Liver (tissue), 9 donors: Measurements from ENCODE around the gene TRAT1. TPM values are rescaled to one million over a fixed set of nuclear protein-coding genes. Genes with fewer than 3 reads are reported as not detected.

ENCODE experiments used
- DNase-seq: peaks from one replicate; pipeline ENCODE4 v3.0.0-alpha.2; 2017; ENCODE audit warnings: low spot score
- H3K27ac ChIP-seq, 2 donors: one replicate each; pipeline ENCODE4 v1.7.0; 2013; ENCODE audit warnings: inconsistent platforms in 2 of 2, low read length in 2 of 2, control low read depth in 1 of 2, low read depth in 1 of 2, mild to moderate bottlenecking in 1 of 2
- H3K27me3 ChIP-seq, 4 donors: one replicate each; pipeline versions ENCODE4 v1.6.1 to v1.7.0; 2013; ENCODE audit warnings: low read length in 3 of 4, inconsistent platforms in 1 of 4, mild to moderate bottlenecking in 1 of 4, moderate library complexity in 1 of 4; ENCODE audit not compliant: control insufficient read depth in 4 of 4, insufficient read depth in 4 of 4
- H3K36me3 ChIP-seq, 4 donors: one replicate each; pipeline versions ENCODE4 v1.6.1 to v1.7.0; 2013; ENCODE audit warnings: low read length in 3 of 4, mild to moderate bottlenecking in 3 of 4, low read depth in 1 of 4, moderate library complexity in 1 of 4; ENCODE audit not compliant: control insufficient read depth in 4 of 4, insufficient read depth in 3 of 4
- H3K4me1 ChIP-seq, 4 donors: one replicate each; pipeline versions ENCODE4 v1.6.1 to v1.7.0; 2013; ENCODE audit warnings: low read length in 3 of 4, mild to moderate bottlenecking in 3 of 4, moderate library complexity in 1 of 4; ENCODE audit not compliant: control insufficient read depth in 4 of 4, insufficient read depth in 4 of 4
- H3K4me3 ChIP-seq, 3 donors: one replicate each; pipeline versions ENCODE4 v1.6.1 to v1.7.0; 2013; ENCODE audit warnings: low read length in 3 of 3, control low read depth in 1 of 3, low read depth in 1 of 3, mild to moderate bottlenecking in 1 of 3
- H3K9ac ChIP-seq, 2 donors: one replicate each; pipeline ENCODE4 v1.7.0; 2013; ENCODE audit warnings: low read length in 2 of 2, mild to moderate bottlenecking in 2 of 2, moderate library complexity in 2 of 2, control low read depth in 1 of 2, low read depth in 1 of 2
- H3K9me3 ChIP-seq, 4 donors: one replicate each; pipeline versions ENCODE4 v1.6.1 to v1.7.0; 2013; ENCODE audit warnings: low read length in 3 of 4; ENCODE audit not compliant: control insufficient read depth in 4 of 4
- EGR1 ChIP-seq, 2 donors: IDR thresholded peaks; 2 replicates each; pipeline ENCODE4 v1.6.1; 2016 to 2018; ENCODE audit warnings: antibody characterized with exemption in 2 of 2, low read depth in 2 of 2
- FOXA1 ChIP-seq: IDR thresholded peaks from 2 replicates; pipeline ENCODE4 v1.6.1; 2016; ENCODE audit warnings: antibody characterized with exemption
- GABPA ChIP-seq, 2 donors: IDR thresholded peaks in 1 of 2; conservative IDR thresholded peaks in 1 of 2; 2 replicates each; pipeline ENCODE4 v1.6.1; 2016; ENCODE audit warnings: antibody characterized with exemption in 2 of 2, mild to moderate bottlenecking in 1 of 2, moderate library complexity in 1 of 2
- HNF4A ChIP-seq, 2 donors: conservative IDR thresholded peaks; 2 replicates each; pipeline ENCODE4 v1.6.1; 2016; ENCODE audit warnings: antibody characterized with exemption in 2 of 2, mild to moderate bottlenecking in 2 of 2
- HNF4G ChIP-seq: IDR thresholded peaks from 2 replicates; pipeline ENCODE4 v1.6.1; 2016; ENCODE audit warnings: antibody characterized with exemption
- JUND ChIP-seq, 2 donors: IDR thresholded peaks; 2 replicates each; pipeline ENCODE4 v1.6.1; 2016; ENCODE audit warnings: antibody characterized with exemption in 2 of 2
- MAX ChIP-seq: IDR thresholded peaks from 2 replicates; pipeline ENCODE4 v1.6.1; 2016; ENCODE audit warnings: antibody characterized with exemption
- NR2F2 ChIP-seq: IDR thresholded peaks from 2 replicates; pipeline ENCODE4 v1.6.1; 2016; ENCODE audit warnings: antibody characterized with exemption
- RAD21 ChIP-seq, 2 donors: IDR thresholded peaks; 2 replicates each; pipeline ENCODE4 v1.6.1; 2016; ENCODE audit warnings: antibody characterized with exemption in 2 of 2, mild to moderate bottlenecking in 2 of 2
- RXRA ChIP-seq, 2 donors: IDR thresholded peaks; 2 replicates each; pipeline ENCODE4 v1.6.1; 2017 to 2018; ENCODE audit warnings: antibody characterized with exemption in 2 of 2, mild to moderate bottlenecking in 1 of 2
- SP1 ChIP-seq: IDR thresholded peaks from 2 replicates; pipeline ENCODE4 v1.6.1; 2018; ENCODE audit warnings: antibody characterized with exemption, mild to moderate bottlenecking
- TAF1 ChIP-seq: conservative IDR thresholded peaks from 2 replicates; pipeline ENCODE4 v1.6.1; 2016; ENCODE audit warnings: antibody characterized with exemption, mild to moderate bottlenecking
- WGBS: extraction: QIAGEN DNeasy Blood & Tissue Kit; methylation state at CpG from one replicate; pipeline ENCODE4 v1.1.7; 2013; 5-methylcytosine and 5-hydroxymethylcytosine counted together
- polyA plus RNA-seq, 2 donors: library from polyadenylated mRNA; stranded (reverse) in 1 of 2; unstranded in 1 of 2; fragments of 200-250 nt in 1 of 2; fragments of >200 nt in 1 of 2; fragmentation: Nextera tagmentation in 1 of 2; extraction: Ambion mirVana in 1 of 2; gene quantifications; one replicate each; pipeline versions ENCODE4 v1.2.1 to v1.2.3, GENCODE V29; 2013 to 2015
- total RNA-seq, 2 donors: library from RNA; depleted of rRNA; stranded (reverse); fragments of >200 nt; gene quantifications; one replicate each; pipeline ENCODE4 v1.2.3, GENCODE V29; 2014
- TF ChIP-seq, protein P1 (sequence below): IDR thresholded peaks from 2 replicates; pipeline ENCODE4 v1.6.1; 2016; ENCODE audit warnings: antibody characterized with exemption
- TF ChIP-seq, protein P2 (sequence below): fragments of 150-350 bp; IDR thresholded peaks from 2 replicates; pipeline ENCODE4 v1.5.1; 2017; ENCODE audit warnings: improper control_type of control experiment, low read depth, low read length; ENCODE audit not compliant: missing input control
- TF ChIP-seq, protein P3 (sequence below): IDR thresholded peaks from 2 replicates; pipeline ENCODE4 v1.6.1; 2016; ENCODE audit warnings: antibody characterized with exemption, mild to moderate bottlenecking
- donor health status: healthy.
- donor health status: healthy.
- donor health status: healthy.
- donor health status: healthy.
- donor health status: healthy.

Gene TRAT1
- total and polyA plus RNA-seq, 4 donors = 0.06 to 0.67 (median 0.32) TPM

DNA sequence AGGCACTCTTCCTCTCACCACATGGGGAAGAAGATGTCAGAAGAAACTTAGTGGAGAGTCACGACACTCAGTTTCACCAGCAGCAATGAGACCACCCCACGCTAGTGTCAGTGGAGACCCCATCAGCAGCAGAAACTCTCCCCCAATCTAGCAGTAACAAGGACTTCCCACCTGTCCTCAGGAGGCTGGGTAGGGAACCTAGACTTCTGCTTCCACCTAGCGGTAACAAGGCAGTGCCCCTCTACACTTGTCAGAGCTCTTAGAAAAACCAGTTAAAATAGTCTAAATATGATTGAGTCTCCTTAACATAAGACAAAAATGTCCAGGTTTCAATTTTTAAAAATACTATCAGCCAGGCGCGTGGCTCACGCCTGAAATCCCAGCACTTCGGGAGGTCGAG lies 57.3 kb downstream of the TRAT1 start:
- no peak for TF ChIP-seq MAX
- no peak for TF ChIP-seq SP1
- TF ChIP-seq GABPA (IDR thresholded peaks at IDR 0.05 in 1 of 2, conservative IDR thresholded peaks at IDR 0.05 in 1 of 2) = no peak
- TF ChIP-seq RXRA (IDR thresholded peaks at IDR 0.05) = no peak
- no peak for TF ChIP-seq RAD21 (IDR thresholded peaks at IDR 0.05)
- TF ChIP-seq HNF4G = no peak
- TF ChIP-seq TAF1 = no peak
- TF ChIP-seq NR2F2 = no peak
- TF ChIP-seq, protein P1, sequence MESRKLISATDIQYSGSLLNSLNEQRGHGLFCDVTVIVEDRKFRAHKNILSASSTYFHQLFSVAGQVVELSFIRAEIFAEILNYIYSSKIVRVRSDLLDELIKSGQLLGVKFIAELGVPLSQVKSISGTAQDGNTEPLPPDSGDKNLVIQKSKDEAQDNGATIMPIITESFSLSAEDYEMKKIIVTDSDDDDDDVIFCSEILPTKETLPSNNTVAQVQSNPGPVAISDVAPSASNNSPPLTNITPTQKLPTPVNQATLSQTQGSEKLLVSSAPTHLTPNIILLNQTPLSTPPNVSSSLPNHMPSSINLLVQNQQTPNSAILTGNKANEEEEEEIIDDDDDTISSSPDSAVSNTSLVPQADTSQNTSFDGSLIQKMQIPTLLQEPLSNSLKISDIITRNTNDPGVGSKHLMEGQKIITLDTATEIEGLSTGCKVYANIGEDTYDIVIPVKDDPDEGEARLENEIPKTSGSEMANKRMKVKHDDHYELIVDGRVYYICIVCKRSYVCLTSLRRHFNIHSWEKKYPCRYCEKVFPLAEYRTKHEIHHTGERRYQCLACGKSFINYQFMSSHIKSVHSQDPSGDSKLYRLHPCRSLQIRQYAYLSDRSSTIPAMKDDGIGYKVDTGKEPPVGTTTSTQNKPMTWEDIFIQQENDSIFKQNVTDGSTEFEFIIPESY = no peak
- TF ChIP-seq FOXA1 = no peak
- TF ChIP-seq, protein P2, sequence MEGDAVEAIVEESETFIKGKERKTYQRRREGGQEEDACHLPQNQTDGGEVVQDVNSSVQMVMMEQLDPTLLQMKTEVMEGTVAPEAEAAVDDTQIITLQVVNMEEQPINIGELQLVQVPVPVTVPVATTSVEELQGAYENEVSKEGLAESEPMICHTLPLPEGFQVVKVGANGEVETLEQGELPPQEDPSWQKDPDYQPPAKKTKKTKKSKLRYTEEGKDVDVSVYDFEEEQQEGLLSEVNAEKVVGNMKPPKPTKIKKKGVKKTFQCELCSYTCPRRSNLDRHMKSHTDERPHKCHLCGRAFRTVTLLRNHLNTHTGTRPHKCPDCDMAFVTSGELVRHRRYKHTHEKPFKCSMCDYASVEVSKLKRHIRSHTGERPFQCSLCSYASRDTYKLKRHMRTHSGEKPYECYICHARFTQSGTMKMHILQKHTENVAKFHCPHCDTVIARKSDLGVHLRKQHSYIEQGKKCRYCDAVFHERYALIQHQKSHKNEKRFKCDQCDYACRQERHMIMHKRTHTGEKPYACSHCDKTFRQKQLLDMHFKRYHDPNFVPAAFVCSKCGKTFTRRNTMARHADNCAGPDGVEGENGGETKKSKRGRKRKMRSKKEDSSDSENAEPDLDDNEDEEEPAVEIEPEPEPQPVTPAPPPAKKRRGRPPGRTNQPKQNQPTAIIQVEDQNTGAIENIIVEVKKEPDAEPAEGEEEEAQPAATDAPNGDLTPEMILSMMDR = no peak
- Histone ChIP-seq H3K27me3 (no peaks in the 10 kb centered on the region), H3K27ac (no peak overlapping the region), H3K4me1 (no peaks in the 10 kb centered on the region), H3K36me3 (no peaks in the 10 kb centered on the region), H3K9me3 (no peaks in the 10 kb centered on the region), H3K9ac (no peak overlapping the region), H3K4me3 (no peak overlapping the region)
- 82% methylated on average over 8 of the region's 8 CpGs for WGBS
- DNase-seq = no peak

DNA sequence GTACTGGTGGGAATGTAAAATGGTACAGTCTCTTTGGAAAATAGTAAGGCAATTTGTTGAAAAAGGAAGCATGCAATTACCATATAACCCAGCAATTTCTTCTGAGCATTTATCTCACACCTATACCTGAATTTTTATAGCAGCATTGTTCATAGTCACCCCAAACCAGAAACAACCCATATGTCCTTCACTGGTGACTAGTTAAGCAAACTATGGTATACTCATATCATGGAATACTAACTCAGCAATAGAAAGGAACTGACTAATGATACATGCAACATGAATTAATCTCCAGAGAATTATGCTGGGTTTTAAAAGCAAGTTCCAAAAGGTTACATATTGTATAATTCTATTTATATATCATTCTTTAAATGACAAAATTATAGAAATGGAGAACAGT lies 60.2 kb downstream of the TRAT1 start:
- TF ChIP-seq JUND (IDR thresholded peaks at IDR 0.05) (no peak), HNF4A (conservative IDR thresholded peaks at IDR 0.05) (no peak), TAF1 (no peak), SP1 (no peak), FOXA1 (no peak), HNF4G (no peak), EGR1 (IDR thresholded peaks at IDR 0.05; ENCODE audit: low read depth in 2 of 2) (no peak)
- TF ChIP-seq, protein P1 = no peak
- TF ChIP-seq, protein P3, sequence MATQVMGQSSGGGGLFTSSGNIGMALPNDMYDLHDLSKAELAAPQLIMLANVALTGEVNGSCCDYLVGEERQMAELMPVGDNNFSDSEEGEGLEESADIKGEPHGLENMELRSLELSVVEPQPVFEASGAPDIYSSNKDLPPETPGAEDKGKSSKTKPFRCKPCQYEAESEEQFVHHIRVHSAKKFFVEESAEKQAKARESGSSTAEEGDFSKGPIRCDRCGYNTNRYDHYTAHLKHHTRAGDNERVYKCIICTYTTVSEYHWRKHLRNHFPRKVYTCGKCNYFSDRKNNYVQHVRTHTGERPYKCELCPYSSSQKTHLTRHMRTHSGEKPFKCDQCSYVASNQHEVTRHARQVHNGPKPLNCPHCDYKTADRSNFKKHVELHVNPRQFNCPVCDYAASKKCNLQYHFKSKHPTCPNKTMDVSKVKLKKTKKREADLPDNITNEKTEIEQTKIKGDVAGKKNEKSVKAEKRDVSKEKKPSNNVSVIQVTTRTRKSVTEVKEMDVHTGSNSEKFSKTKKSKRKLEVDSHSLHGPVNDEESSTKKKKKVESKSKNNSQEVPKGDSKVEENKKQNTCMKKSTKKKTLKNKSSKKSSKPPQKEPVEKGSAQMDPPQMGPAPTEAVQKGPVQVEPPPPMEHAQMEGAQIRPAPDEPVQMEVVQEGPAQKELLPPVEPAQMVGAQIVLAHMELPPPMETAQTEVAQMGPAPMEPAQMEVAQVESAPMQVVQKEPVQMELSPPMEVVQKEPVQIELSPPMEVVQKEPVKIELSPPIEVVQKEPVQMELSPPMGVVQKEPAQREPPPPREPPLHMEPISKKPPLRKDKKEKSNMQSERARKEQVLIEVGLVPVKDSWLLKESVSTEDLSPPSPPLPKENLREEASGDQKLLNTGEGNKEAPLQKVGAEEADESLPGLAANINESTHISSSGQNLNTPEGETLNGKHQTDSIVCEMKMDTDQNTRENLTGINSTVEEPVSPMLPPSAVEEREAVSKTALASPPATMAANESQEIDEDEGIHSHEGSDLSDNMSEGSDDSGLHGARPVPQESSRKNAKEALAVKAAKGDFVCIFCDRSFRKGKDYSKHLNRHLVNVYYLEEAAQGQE = no peak
- TF ChIP-seq, protein P2 = no peak

More for the DNA sequence above, 60.2 kb downstream of the TRAT1 start:
- no peaks in the 10 kb centered on the region for H3K9me3 ChIP-seq
- DNase-seq = no peak
- H3K27ac ChIP-seq = no peak overlapping the region
- H3K36me3 ChIP-seq = no peaks in the 10 kb centered on the region
- H3K27me3 ChIP-seq = no peaks in the 10 kb centered on the region
- no peak overlapping the region for H3K4me3 ChIP-seq
- H3K9ac ChIP-seq = no peak overlapping the region
- H3K4me1 ChIP-seq = no peaks in the 10 kb centered on the region
